Stimulated activated CD4-positive, alpha-beta T cell treated with anti-CD3 and anti-CD28 coated beads, Interleukin-15, amount 100 ng/mL, for 48 hours (primary cell): ENCODE results near the gene CAMSAP3.
A peak's percentile ranks its signal among the peaks of the same experiment; 100 is the strongest.

Source experiments
- DNase-seq, 2 donors: peaks; one replicate each; pipeline ENCODE4 v3.0.0-alpha.2; 2020; ENCODE audit warnings: low read depth in 2 of 2

The CAMSAP3 gene

GRCh38 chr19:7645656-7646425, 50.2 kb downstream of the CAMSAP3 start:
- no peak for DNase-seq

- DNase-seq, result no peak
Measured at GRCh38 chr19:7646426-7646700, 50.7 kb downstream of the CAMSAP3 start.

GRCh38 chr19:7647156-7647555, 51.5 kb downstream of the CAMSAP3 start:
- DNase-seq, result no peak

- no peak for DNase-seq
Measured at GRCh38 chr19:7648265-7649014, 52.8 kb downstream of the CAMSAP3 start.

- DNase-seq, result no peak
Measured at GRCh38 chr19:7650148-7650547, 54.5 kb downstream of the CAMSAP3 start.

GRCh38 chr19:7652061-7652641, 56.5 kb downstream of the CAMSAP3 start:
- peak; percentile 70 to 76 for DNase-seq

GRCh38 chr19:7654401-7654800, 58.7 kb downstream of the CAMSAP3 start:
- DNase-seq, result no peak

- no peak for DNase-seq
Measured at GRCh38 chr19:7655581-7655980, 59.9 kb downstream of the CAMSAP3 start.

- DNase-seq, result peak in 1 of 2 donors; percentile 39
Measured at GRCh38 chr19:7657131-7657751, 61.6 kb downstream of the CAMSAP3 start.

GRCh38 chr19:7658219-7658686, 62.6 kb downstream of the CAMSAP3 start:
- peak; percentile 26 to 27 for DNase-seq

GRCh38 chr19:7661744-7662538, 66.3 kb downstream of the CAMSAP3 start:
- DNase-seq, result no peak

GRCh38 chr19:7662657-7663056, 67.0 kb downstream of the CAMSAP3 start:
- no peak for DNase-seq

- no peak for DNase-seq
Measured at GRCh38 chr19:7663706-7664105, 68.0 kb downstream of the CAMSAP3 start.

- no peak for DNase-seq
Measured at GRCh38 chr19:7665076-7665475, 69.4 kb downstream of the CAMSAP3 start.
